Measurements from ENCODE around the gene CDAN1.

- TF ChIP-seq CTCF (IDR thresholded peaks at IDR 0.05): no peak
- TF ChIP-seq POLR2A (IDR thresholded peaks at IDR 0.05; ENCODE audit: low read depth): no peak
- TF ChIP-seq EP300 (IDR thresholded peaks at IDR 0.05): no peak
- no peak for TF ChIP-seq POLR2AphosphoS5 (IDR thresholded peaks at IDR 0.05)
These were observed 38.5 kb upstream of the CDAN1 start for GRCh38 chr15:42775416-42775815.
